Right lobe of liver (tissue), 4 donors: ENCODE results near the gene MYT1.

Experiments used
- CTCF ChIP-seq, 4 donors: fragments of 200-600 bp in 3 of 4; fragments of 450-650 bp in 1 of 4; IDR thresholded peaks; one replicate each; pipeline versions ENCODE4 v1.5.1 to v1.8.0; 2016 to 2022; ENCODE audit warnings: antibody characterized with exemption in 4 of 4, mild to moderate bottlenecking in 2 of 4
- POLR2A ChIP-seq: fragments of 450-650 bp; IDR thresholded peaks from one replicate; pipeline ENCODE4 v1.6.1; 2017; ENCODE audit warnings: antibody characterized with exemption, mild to moderate bottlenecking
- donor health status: DM: no; HTN: no; CAD: no.
- donor health status: DM: no; HTN: no; CAD: no.
- donor health status: DM: no; HTN: yes; CAD: no.

- TF ChIP-seq POLR2A: no peak
- TF ChIP-seq CTCF (IDR thresholded peaks at IDR 0.05): no peak
These were observed 92.2 kb downstream of the MYT1 start for GRCh38 chr20:64256282-64256935.
